DND-41 (cell line): ENCODE measurements around the gene TTLL8.

ENCODE experiments used
- ATAC-seq: fragments of 200-7000 bp; cut with Tn5 transposase; 3 replicates; pipeline ENCODE4 v1.9.1; 2021; ENCODE audit warnings: low read depth; ENCODE audit not compliant: insufficient read depth
- DNase-seq: peaks from one replicate; pipeline ENCODE4 v3.0.0-alpha.2; 2020
- H2AFZ ChIP-seq: 2 replicates; pipeline ENCODE4 v1.6.0; 2012; ENCODE audit warnings: low read depth, low read length
- H3K27ac ChIP-seq: 2 replicates; pipeline ENCODE4 v1.5.1; 2012; ENCODE audit warnings: low read length, inconsistent platforms
- H3K27me3 ChIP-seq: fragments of 200-600 bp; sonication (generic); 2 replicates; pipeline ENCODE4 v1.6.0; 2012; ENCODE audit warnings: low read length, mild to moderate bottlenecking, inconsistent platforms; ENCODE audit not compliant: insufficient read depth, poor library complexity
- H3K36me3 ChIP-seq: 2 replicates; pipeline ENCODE4 v1.5.1; 2012; ENCODE audit warnings: low read length, inconsistent platforms; ENCODE audit not compliant: insufficient read depth
- H3K4me1 ChIP-seq: 2 replicates; pipeline ENCODE4 v1.5.1; 2012; ENCODE audit warnings: mild to moderate bottlenecking, low read length; ENCODE audit not compliant: insufficient read depth
- H3K4me2 ChIP-seq: 2 replicates; pipeline ENCODE4 v1.6.0; 2012; ENCODE audit warnings: mild to moderate bottlenecking, moderate library complexity, low read length, inconsistent platforms; ENCODE audit not compliant: insufficient read depth
- H3K4me3 ChIP-seq, 2 experiments: fragments of 200-600 bp in 1 of 2; shearing (Covaris generic) in 1 of 2; 2 replicates each; pipeline ENCODE4 v1.5.1; 2012 to 2016; ENCODE audit warnings: inconsistent platforms in 2 of 2, low read length in 2 of 2, mild to moderate bottlenecking in 2 of 2, low read depth in 1 of 2, moderate library complexity in 1 of 2
- H3K79me2 ChIP-seq: 2 replicates; pipeline ENCODE4 v1.6.0; 2012; ENCODE audit warnings: low read length, inconsistent platforms; ENCODE audit not compliant: insufficient read depth
- H3K9ac ChIP-seq: 2 replicates; pipeline ENCODE4 v1.6.0; 2012; ENCODE audit warnings: low read depth, mild to moderate bottlenecking, inconsistent platforms, low read length, moderate library complexity
- H3K9me3 ChIP-seq: 2 replicates; pipeline ENCODE4 v1.5.1; 2012; ENCODE audit warnings: low read length, moderate library complexity, mild to moderate bottlenecking, inconsistent platforms; ENCODE audit not compliant: insufficient read depth, severe bottlenecking
- H4K20me1 ChIP-seq: 2 replicates; pipeline ENCODE4 v1.6.0; 2012; ENCODE audit warnings: low read length; ENCODE audit not compliant: insufficient read depth
- CTCF ChIP-seq: IDR thresholded peaks from 2 replicates; pipeline ENCODE4 v1.5.1; 2012; ENCODE audit warnings: borderline replicate concordance, low read length, moderate library complexity, mild to moderate bottlenecking; ENCODE audit not compliant: poor library complexity, severe bottlenecking; ENCODE audit errors: extremely low read depth
- EZH2 ChIP-seq: IDR thresholded peaks from 3 replicates; pipeline ENCODE4 v1.6.1; 2012; ENCODE audit warnings: borderline replicate concordance, low read depth, mild to moderate bottlenecking, moderate library complexity, low read length, inconsistent platforms; ENCODE audit not compliant: severe bottlenecking

TTLL8 gene

GRCh38 chr22:50053861-50054260 lies 4.2 kb downstream of the TTLL8 start:
- Histone ChIP-seq H3K27me3 (no peaks in the 10 kb centered on the region), H3K4me3 (no peak overlapping the region), H4K20me1 (no peaks in the 10 kb centered on the region), H2AFZ (no peak overlapping the region), H3K9ac (no peak overlapping the region), H3K9me3 (no peaks in the 10 kb centered on the region), H3K4me2 (no peak overlapping the region), H3K36me3 (no peaks in the 10 kb centered on the region), H3K4me1 (no peaks in the 10 kb centered on the region), H3K27ac (no peak overlapping the region), H3K79me2 (no peaks in the 10 kb centered on the region)
- TF ChIP-seq EZH2 (no peak), CTCF (no peak)
- ATAC-seq (no peak), DNase-seq (no peak)

- DNase-seq, result no peak
- Histone ChIP-seq H3K36me3 (no peaks in the 10 kb centered on the region), H3K27ac (no peak overlapping the region), H3K9me3 (no peaks in the 10 kb centered on the region), H2AFZ (no peak overlapping the region), H3K4me1 (no peaks in the 10 kb centered on the region), H3K4me3 (no peak overlapping the region), H3K79me2 (no peaks in the 10 kb centered on the region), H4K20me1 (0 out of 2 replicates have a peak, but pooled peaks cover 4% of the 10 kb centered on the region), H3K27me3 (no peaks in the 10 kb centered on the region), H3K9ac (no peak overlapping the region), H3K4me2 (no peak overlapping the region)
- no peak for ATAC-seq
- no peak for TF ChIP-seq EZH2
- TF ChIP-seq CTCF, result no peak
Observed at GRCh38 chr22:50051930-50052329, 6.2 kb downstream of the TTLL8 start.

- TF ChIP-seq EZH2 (no peak), CTCF (no peak)
- H3K27me3 ChIP-seq, result no peaks in the 10 kb centered on the region
- H3K9me3 ChIP-seq, result no peaks in the 10 kb centered on the region
- H3K79me2 ChIP-seq, result no peaks in the 10 kb centered on the region
- H3K4me3 ChIP-seq, result no peak overlapping the region
- no peak overlapping the region for H3K9ac ChIP-seq
- no peak overlapping the region for H3K4me2 ChIP-seq
- H3K27ac ChIP-seq, result no peak overlapping the region
- H2AFZ ChIP-seq, result no peak overlapping the region
- DNase-seq (no peak), ATAC-seq (no peak)
- H3K36me3 ChIP-seq, result no peaks in the 10 kb centered on the region
- no peaks in the 10 kb centered on the region for H3K4me1 ChIP-seq
- 0 out of 2 replicates have a peak, but pooled peaks cover 4% of the 10 kb centered on the region for H4K20me1 ChIP-seq
Observed at GRCh38 chr22:50049299-50050195, 8.6 kb downstream of the TTLL8 start.
